Measurements from ENCODE around the gene SLC22A3.

DNA sequence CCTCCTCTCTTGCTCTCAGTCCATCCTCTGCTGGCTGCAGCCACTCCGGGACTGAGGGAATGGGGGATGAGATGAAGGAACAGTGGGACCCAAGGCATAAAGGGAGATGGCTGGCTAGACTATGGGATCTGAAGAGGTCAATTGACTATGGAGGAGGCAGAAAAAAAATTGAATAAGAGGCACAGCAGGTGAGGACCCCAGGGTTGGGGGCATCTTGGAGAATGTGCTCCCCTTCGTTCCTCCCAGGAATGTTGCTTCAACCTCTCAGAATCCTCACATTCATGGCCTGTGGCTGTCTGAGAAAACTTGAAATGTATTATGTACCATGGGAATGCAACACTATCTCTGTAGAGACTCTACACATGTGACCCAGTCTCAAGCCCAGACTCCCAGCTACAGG, 121.0 kb downstream of the SLC22A3 start:
- TF ChIP-seq, protein P1, sequence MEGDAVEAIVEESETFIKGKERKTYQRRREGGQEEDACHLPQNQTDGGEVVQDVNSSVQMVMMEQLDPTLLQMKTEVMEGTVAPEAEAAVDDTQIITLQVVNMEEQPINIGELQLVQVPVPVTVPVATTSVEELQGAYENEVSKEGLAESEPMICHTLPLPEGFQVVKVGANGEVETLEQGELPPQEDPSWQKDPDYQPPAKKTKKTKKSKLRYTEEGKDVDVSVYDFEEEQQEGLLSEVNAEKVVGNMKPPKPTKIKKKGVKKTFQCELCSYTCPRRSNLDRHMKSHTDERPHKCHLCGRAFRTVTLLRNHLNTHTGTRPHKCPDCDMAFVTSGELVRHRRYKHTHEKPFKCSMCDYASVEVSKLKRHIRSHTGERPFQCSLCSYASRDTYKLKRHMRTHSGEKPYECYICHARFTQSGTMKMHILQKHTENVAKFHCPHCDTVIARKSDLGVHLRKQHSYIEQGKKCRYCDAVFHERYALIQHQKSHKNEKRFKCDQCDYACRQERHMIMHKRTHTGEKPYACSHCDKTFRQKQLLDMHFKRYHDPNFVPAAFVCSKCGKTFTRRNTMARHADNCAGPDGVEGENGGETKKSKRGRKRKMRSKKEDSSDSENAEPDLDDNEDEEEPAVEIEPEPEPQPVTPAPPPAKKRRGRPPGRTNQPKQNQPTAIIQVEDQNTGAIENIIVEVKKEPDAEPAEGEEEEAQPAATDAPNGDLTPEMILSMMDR (IDR thresholded peaks at IDR 0.05 in 4 of 5, conservative IDR thresholded peaks at IDR 0.05 in 1 of 5) = no peak
- no peak for TF ChIP-seq POLR2A (IDR thresholded peaks at IDR 0.05)
